Karpas-422 (cell line): Measurements from ENCODE around the gene FUNDC2. TPM values are rescaled to one million over a fixed set of nuclear protein-coding genes. Genes with fewer than 3 reads are reported as not detected.
"Not testable (repeated sequence)": the region's sequence is repeated elsewhere in the genome, so short reads cannot be mapped to it uniquely, and the experiment has no call there.

ENCODE experiments used
- DNase-seq: peaks from one replicate; pipeline ENCODE4 v3.0.0-alpha.2; 2015
- H2AFZ ChIP-seq: fragments of 200-600 bp; sonication (generic); 2 replicates; pipeline ENCODE4 v1.6.1; 2014; ENCODE audit warnings: antibody characterized with exemption, low read length, mixed read lengths
- H3K27ac ChIP-seq: fragments of 200-600 bp; sonication (generic); 2 replicates; pipeline ENCODE4 v1.5.1; 2014; ENCODE audit warnings: mild to moderate bottlenecking, low read length, moderate library complexity
- H3K27me3 ChIP-seq: fragments of 200-600 bp; sonication (generic); 2 replicates; pipeline ENCODE4 v1.6.1; 2014; ENCODE audit warnings: low read length, mixed read lengths
- H3K36me3 ChIP-seq: fragments of 200-600 bp; sonication (generic); 2 replicates; pipeline ENCODE4 v1.6.1; 2014; ENCODE audit warnings: low read length, mixed read lengths; ENCODE audit not compliant: insufficient read depth
- H3K4me1 ChIP-seq: fragments of 200-600 bp; sonication (generic); 2 replicates; pipeline ENCODE4 v1.6.1; 2014; ENCODE audit warnings: mild to moderate bottlenecking, low read length, mixed read lengths
- H3K4me2 ChIP-seq: fragments of 200-600 bp; sonication (generic); 2 replicates; pipeline ENCODE4 v1.6.1; 2014; ENCODE audit warnings: low read length, low read depth, mild to moderate bottlenecking; ENCODE audit not compliant: poor library complexity, severe bottlenecking
- H3K4me3 ChIP-seq: fragments of 200-600 bp; sonication (generic); 2 replicates; pipeline ENCODE4 v1.5.1; 2014; ENCODE audit warnings: mild to moderate bottlenecking, antibody characterized with exemption, low read length, mixed read lengths
- H3K79me2 ChIP-seq: fragments of 200-600 bp; sonication (generic); 2 replicates; pipeline ENCODE4 v1.6.1; 2014; ENCODE audit warnings: mild to moderate bottlenecking, low read length, mixed read lengths
- H3K9ac ChIP-seq: fragments of 200-600 bp; sonication (generic); 2 replicates; pipeline ENCODE4 v1.6.0; 2014; ENCODE audit warnings: low read length
- H3K9me2 ChIP-seq: fragments of 200-600 bp; sonication (generic), shearing (Covaris generic); replicated peaks from 2 replicates; pipeline ENCODE4 v1.6.0; 2014; ENCODE audit warnings: mild to moderate bottlenecking, low read length, moderate library complexity; ENCODE audit not compliant: insufficient read depth
- H3K9me3 ChIP-seq: fragments of 300-700, 200-600 bp; sonication (generic); 2 replicates; pipeline ENCODE4 v1.6.1; 2014; ENCODE audit warnings: low read length, mixed read lengths
- H4K20me1 ChIP-seq: fragments of 200-600 bp; sonication (generic); 2 replicates; pipeline ENCODE4 v1.6.1; 2014; ENCODE audit warnings: mild to moderate bottlenecking, antibody characterized with exemption, low read length, low read depth; ENCODE audit not compliant: insufficient read depth
- total RNA-seq: library from RNA; depleted of rRNA; stranded (reverse); fragments of >200 nt; shearing (Covaris generic); gene quantifications from 2 replicates; pipeline ENCODE4 v1.2.3, GENCODE V29; 2014; ENCODE audit warnings: low replicate concordance

Gene FUNDC2
- total RNA-seq, 1 experiment from 2014 or later: 55.2 TPM

GRCh38 chrX:154990496-154990895, 36.1 kb upstream of the FUNDC2 start:
- no peaks in the 10 kb centered on the region for H3K4me1 ChIP-seq
- H3K9me2 ChIP-seq: no peaks in the 10 kb centered on the region
- H3K27me3 ChIP-seq: no peaks in the 10 kb centered on the region
- no peaks in the 10 kb centered on the region for H4K20me1 ChIP-seq
- H3K9me3 ChIP-seq: no peaks in the 10 kb centered on the region
- H3K36me3 ChIP-seq: no peaks in the 10 kb centered on the region
- no peak for DNase-seq
- H3K27ac ChIP-seq: no peak overlapping the region
- no peak overlapping the region for H3K4me2 ChIP-seq
- no peak overlapping the region for H3K9ac ChIP-seq
- no peak overlapping the region for H2AFZ ChIP-seq
- no peaks in the 10 kb centered on the region for H3K79me2 ChIP-seq
- no peak overlapping the region for H3K4me3 ChIP-seq

DNA sequence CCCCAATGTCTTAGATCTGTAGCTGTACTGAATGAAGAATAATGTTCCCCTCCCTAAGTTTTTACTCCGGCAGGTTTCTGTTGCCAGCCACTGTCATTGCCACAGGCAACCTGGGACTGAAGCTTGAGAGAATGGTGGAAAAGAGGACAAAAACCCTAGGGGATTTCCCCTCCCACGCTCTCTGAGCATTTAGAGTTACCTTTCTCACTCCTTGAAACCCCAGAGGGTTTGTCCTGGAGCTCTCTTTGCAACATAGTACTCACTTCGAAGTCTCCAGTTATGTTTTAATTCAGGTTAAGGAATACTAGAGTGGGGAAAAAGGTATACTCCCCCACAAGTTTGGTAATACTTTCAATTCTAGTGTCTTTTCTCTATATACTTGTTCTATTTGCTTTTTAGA, 35.6 kb upstream of the FUNDC2 start:
- H3K79me2 ChIP-seq: no peaks in the 10 kb centered on the region
- H3K27me3 ChIP-seq: no peaks in the 10 kb centered on the region
- H3K9ac ChIP-seq: no peak overlapping the region
- no peaks in the 10 kb centered on the region for H3K9me2 ChIP-seq
- DNase-seq: no peak
- no peak overlapping the region for H2AFZ ChIP-seq
- no peaks in the 10 kb centered on the region for H3K9me3 ChIP-seq
- H3K4me3 ChIP-seq: no peak overlapping the region
- no peak overlapping the region for H3K4me2 ChIP-seq
- no peaks in the 10 kb centered on the region for H3K4me1 ChIP-seq
- no peaks in the 10 kb centered on the region for H3K36me3 ChIP-seq
- no peaks in the 10 kb centered on the region for H4K20me1 ChIP-seq
- no peak overlapping the region for H3K27ac ChIP-seq

GRCh38 chrX:154991476-154991875, 35.2 kb upstream of the FUNDC2 start:
- Histone ChIP-seq H3K4me3 (no peak overlapping the region), H2AFZ (no peak overlapping the region), H3K9me2 (no peaks in the 10 kb centered on the region), H3K27me3 (no peaks in the 10 kb centered on the region), H3K27ac (no peak overlapping the region), H3K4me1 (no peaks in the 10 kb centered on the region), H3K79me2 (no peaks in the 10 kb centered on the region), H3K36me3 (no peaks in the 10 kb centered on the region), H3K4me2 (no peak overlapping the region), H3K9me3 (no peaks in the 10 kb centered on the region), H4K20me1 (no peaks in the 10 kb centered on the region), H3K9ac (no peak overlapping the region)
- DNase-seq: no peak

GRCh38 chrX:154998204-154998880, 28.3 kb upstream of the FUNDC2 start:
- no peak overlapping the region for H2AFZ ChIP-seq
- H3K27me3 ChIP-seq: no peaks in the 10 kb centered on the region
- no peaks in the 10 kb centered on the region for H3K36me3 ChIP-seq
- no peak overlapping the region for H3K4me3 ChIP-seq
- H4K20me1 ChIP-seq: no peaks in the 10 kb centered on the region
- no peaks in the 10 kb centered on the region for H3K4me1 ChIP-seq
- H3K9me3 ChIP-seq: no peaks in the 10 kb centered on the region
- H3K4me2 ChIP-seq: no peak overlapping the region
- H3K9me2 ChIP-seq: 0 out of 2 replicates have a peak, but pooled peaks cover 3% of the 10 kb centered on the region
- no peak for DNase-seq
- H3K79me2 ChIP-seq: no peaks in the 10 kb centered on the region
- H3K27ac ChIP-seq: no peak overlapping the region
- H3K9ac ChIP-seq: no peak overlapping the region

DNA sequence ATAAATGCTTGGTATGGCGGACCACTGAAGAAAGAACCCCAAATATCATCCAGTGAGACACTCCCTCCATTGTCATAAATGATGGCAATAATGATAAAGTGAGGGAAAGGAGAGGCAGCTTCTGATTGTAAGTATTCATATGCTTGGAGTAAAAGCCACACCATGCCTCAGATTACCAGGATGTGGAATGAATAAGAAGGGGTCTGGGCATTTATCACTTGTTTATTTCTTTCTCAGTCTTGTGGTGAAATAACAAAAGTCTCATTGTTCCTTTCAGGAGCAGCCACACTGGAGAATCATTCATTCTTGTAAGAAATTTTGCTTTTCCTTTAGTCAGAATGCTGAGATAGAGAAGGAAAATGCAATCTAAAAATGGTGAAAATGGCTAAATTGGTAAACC, 25.8 kb upstream of the FUNDC2 start:
- H3K27ac ChIP-seq: no peak overlapping the region
- H3K27me3 ChIP-seq: no peaks in the 10 kb centered on the region
- H3K9ac ChIP-seq: no peak overlapping the region
- no peaks in the 10 kb centered on the region for H3K9me3 ChIP-seq
- H3K79me2 ChIP-seq: no peaks in the 10 kb centered on the region
- no peak overlapping the region for H2AFZ ChIP-seq
- no peaks in the 10 kb centered on the region for H4K20me1 ChIP-seq
- no peak for DNase-seq
- H3K4me2 ChIP-seq: no peak overlapping the region
- 0 out of 2 replicates have a peak, but pooled peaks cover 3% of the 10 kb centered on the region for H3K9me2 ChIP-seq
- no peak overlapping the region for H3K4me3 ChIP-seq
- H3K36me3 ChIP-seq: no peaks in the 10 kb centered on the region
- no peaks in the 10 kb centered on the region for H3K4me1 ChIP-seq

DNA sequence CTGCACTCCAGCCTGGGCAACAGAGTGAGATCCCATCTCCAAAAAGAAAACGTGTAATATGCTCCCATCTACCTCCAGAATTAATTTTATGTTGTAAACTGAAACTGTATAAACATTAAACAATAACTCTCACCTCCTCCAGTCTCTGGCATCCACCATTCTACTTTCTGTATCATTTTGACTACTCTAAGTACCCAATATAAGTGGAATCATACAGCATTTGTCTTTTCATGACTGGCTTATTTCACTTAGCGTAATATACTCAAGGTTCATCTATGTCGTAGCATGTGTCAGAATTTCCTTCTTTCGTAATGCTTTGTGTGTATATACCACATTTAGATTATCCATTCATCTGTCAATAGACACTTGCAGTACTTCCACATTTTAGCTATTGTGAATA, 24.8 kb upstream of the FUNDC2 start:
- H3K9me2 ChIP-seq: 0 out of 2 replicates have a peak, but pooled peaks cover 3% of the 10 kb centered on the region
- H3K27ac ChIP-seq: no peak overlapping the region
- no peaks in the 10 kb centered on the region for H3K27me3 ChIP-seq
- no peaks in the 10 kb centered on the region for H3K9me3 ChIP-seq
- no peaks in the 10 kb centered on the region for H4K20me1 ChIP-seq
- no peak overlapping the region for H3K4me2 ChIP-seq
- H3K79me2 ChIP-seq: no peaks in the 10 kb centered on the region
- no peak for DNase-seq
- H3K4me1 ChIP-seq: no peaks in the 10 kb centered on the region
- no peak overlapping the region for H2AFZ ChIP-seq
- no peak overlapping the region for H3K4me3 ChIP-seq
- no peak overlapping the region for H3K9ac ChIP-seq
- no peaks in the 10 kb centered on the region for H3K36me3 ChIP-seq

DNA sequence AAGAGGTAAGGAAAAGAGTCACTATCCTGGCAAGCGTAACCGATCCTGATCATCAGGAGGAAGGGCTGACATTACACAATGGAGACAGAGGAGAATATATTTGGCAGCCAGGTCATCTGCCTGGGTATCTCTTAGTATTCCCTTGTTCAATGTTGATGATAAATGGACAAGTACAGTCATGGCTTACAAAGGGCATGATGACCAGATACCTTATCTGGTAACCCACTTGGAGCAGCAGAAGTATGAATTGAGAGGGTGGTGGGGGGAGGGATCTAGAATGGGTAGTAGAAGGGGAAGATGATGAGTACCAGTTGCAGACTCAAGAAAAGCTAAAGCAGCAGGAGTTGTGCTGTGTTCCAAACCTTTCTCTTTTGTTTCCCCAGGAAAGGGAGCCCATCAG, 21.5 kb upstream of the FUNDC2 start:
- H3K4me3 ChIP-seq: no peak overlapping the region
- no peak for DNase-seq
- no peak overlapping the region for H3K9ac ChIP-seq
- H3K9me3 ChIP-seq: no peaks in the 10 kb centered on the region
- H3K27ac ChIP-seq: no peak overlapping the region
- H3K9me2 ChIP-seq: 0 out of 2 replicates have a peak, but pooled peaks cover 3% of the 10 kb centered on the region
- H3K79me2 ChIP-seq: no peaks in the 10 kb centered on the region
- H3K4me2 ChIP-seq: no peak overlapping the region
- no peaks in the 10 kb centered on the region for H3K4me1 ChIP-seq
- no peaks in the 10 kb centered on the region for H3K36me3 ChIP-seq
- no peak overlapping the region for H2AFZ ChIP-seq
- H3K27me3 ChIP-seq: no peaks in the 10 kb centered on the region
- no peaks in the 10 kb centered on the region for H4K20me1 ChIP-seq

- not testable (repeated sequence) for H3K36me3 ChIP-seq, H3K27me3 ChIP-seq, H3K4me3 ChIP-seq, H3K4me1 ChIP-seq, H3K27ac ChIP-seq, H3K4me2 ChIP-seq, H3K79me2 ChIP-seq, DNase-seq, H3K9ac ChIP-seq, H3K9me3 ChIP-seq, H2AFZ ChIP-seq, H3K9me2 ChIP-seq, H4K20me1 ChIP-seq
Observed at GRCh38 chrX:155006379-155006778, 20.3 kb upstream of the FUNDC2 start.
